ENCODE results near the gene ANKRD6.

DNA sequence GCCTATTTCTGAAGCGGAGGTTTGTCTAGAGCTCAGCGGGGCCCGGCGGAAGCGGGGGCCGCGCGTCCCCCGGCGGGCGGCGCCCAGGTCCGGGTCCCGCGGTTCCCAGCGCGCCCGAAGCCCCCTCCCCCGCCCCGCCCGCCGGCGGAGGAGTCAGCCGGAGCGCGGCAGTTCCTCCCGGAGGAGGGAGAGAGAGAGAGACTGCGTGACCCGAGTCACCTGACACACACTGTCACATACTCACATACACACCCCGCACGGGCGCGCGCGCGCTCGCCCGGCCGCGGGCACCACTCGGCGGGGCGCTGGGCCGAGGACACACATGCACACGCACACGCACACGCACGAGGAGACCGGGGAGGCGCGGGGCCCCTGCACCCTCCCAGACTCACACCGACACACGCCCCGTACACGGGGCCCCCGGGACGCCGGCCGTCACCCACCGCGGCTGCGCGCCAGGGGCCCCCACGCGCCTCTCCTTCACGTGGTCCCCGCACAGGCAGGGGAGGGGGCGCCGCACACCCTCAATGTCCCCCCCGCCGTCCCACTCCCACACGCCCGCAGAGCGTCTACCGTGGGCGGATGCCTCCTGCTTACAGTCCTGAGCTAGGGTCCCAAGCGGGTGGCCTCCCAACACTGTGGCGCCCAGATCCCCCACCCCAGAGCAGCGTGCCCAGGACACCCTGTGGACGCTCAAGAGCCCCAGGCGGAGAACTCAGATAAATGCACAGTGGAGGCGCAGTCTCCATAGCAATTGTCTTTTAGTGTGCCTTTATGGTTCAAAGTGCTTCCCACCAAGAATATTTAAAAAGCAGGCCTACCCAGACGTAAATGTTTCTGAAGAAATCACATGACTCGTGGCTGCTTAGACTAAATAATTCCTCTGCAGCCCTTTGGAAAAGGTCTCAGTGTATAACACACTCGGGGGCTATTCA lies 20.6 kb upstream of the ANKRD6 start, which contains the start of gene RRAGD:
- TF ChIP-seq, protein P1, sequence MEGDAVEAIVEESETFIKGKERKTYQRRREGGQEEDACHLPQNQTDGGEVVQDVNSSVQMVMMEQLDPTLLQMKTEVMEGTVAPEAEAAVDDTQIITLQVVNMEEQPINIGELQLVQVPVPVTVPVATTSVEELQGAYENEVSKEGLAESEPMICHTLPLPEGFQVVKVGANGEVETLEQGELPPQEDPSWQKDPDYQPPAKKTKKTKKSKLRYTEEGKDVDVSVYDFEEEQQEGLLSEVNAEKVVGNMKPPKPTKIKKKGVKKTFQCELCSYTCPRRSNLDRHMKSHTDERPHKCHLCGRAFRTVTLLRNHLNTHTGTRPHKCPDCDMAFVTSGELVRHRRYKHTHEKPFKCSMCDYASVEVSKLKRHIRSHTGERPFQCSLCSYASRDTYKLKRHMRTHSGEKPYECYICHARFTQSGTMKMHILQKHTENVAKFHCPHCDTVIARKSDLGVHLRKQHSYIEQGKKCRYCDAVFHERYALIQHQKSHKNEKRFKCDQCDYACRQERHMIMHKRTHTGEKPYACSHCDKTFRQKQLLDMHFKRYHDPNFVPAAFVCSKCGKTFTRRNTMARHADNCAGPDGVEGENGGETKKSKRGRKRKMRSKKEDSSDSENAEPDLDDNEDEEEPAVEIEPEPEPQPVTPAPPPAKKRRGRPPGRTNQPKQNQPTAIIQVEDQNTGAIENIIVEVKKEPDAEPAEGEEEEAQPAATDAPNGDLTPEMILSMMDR (IDR thresholded peaks at IDR 0.05; ENCODE audit: extremely low read depth in 1 of 2, insufficient read depth in 1 of 2, low read depth in 1 of 2, low read length in 2 of 2), result no peak
- TF ChIP-seq POLR2A (IDR thresholded peaks at IDR 0.05; ENCODE audit: low read depth, low read length), result no peak
- no peak for TF ChIP-seq EZH2 (IDR thresholded peaks at IDR 0.05; ENCODE audit: borderline replicate concordance, low read depth, low read length, severe bottlenecking)
- no peak for TF ChIP-seq JUN (IDR thresholded peaks at IDR 0.05; ENCODE audit: borderline replicate concordance, insufficient read depth, insufficient read length, low read depth)
- TF ChIP-seq, protein P2, sequence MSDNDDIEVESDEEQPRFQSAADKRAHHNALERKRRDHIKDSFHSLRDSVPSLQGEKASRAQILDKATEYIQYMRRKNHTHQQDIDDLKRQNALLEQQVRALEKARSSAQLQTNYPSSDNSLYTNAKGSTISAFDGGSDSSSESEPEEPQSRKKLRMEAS (IDR thresholded peaks at IDR 0.05; ENCODE audit: insufficient read depth, insufficient read length), result no peak
- TF ChIP-seq FOS (IDR thresholded peaks at IDR 0.05; ENCODE audit: borderline replicate concordance, insufficient read depth, low read length), result no peak
- TF ChIP-seq POLR2AphosphoS5 (IDR thresholded peaks at IDR 0.05; ENCODE audit: insufficient read depth, low read depth, low read length), result no peak
- TF ChIP-seq MYC (IDR thresholded peaks at IDR 0.05; ENCODE audit: low read depth, low read length), result no peak
